ENCODE measurements around the gene MECP2. TPM values are rescaled to one million over a fixed set of nuclear protein-coding genes. Genes with fewer than 3 reads are reported as not detected.
A peak's percentile ranks its signal among the peaks of the same experiment; 100 is the strongest.

Gene MECP2
- total and polyA plus RNA-seq, 12 donors: 16.9 to 67.7 (median 53.2) TPM

DNA sequence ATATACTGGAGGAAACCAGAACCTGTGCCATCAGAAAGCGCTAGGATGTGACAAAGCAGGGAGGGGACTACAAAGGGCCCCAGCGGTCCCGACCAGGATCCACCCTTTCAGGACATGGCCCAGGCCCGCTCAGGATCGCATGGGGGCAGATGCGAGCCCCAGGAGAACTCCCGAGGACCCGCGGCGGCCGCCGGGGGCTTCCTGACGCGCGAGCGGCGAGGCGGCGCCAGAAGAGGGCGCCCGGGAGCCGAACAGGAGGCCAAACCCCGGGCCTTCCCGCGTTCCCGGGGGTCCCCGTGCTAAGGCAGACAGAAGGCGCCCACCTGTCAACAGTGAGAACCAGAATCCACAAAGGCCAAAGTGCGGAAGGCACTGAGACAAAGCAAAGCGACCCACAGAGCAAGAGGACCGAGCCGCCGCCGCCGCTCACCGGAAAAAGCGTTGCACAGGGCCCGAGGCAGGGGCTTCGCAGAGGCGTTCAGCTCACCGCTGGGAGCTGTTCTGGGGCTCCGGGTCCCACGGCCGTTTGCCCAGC lies 39.2 kb upstream of the MECP2 start:
- 3 to 30% (median 16%) methylated on average over 17 to 44 of the region's 44 CpGs for WGBS, 4 donors
- DNase-seq: peak; percentile 45 to 79 (median 74)
- TF ChIP-seq, protein P1, sequence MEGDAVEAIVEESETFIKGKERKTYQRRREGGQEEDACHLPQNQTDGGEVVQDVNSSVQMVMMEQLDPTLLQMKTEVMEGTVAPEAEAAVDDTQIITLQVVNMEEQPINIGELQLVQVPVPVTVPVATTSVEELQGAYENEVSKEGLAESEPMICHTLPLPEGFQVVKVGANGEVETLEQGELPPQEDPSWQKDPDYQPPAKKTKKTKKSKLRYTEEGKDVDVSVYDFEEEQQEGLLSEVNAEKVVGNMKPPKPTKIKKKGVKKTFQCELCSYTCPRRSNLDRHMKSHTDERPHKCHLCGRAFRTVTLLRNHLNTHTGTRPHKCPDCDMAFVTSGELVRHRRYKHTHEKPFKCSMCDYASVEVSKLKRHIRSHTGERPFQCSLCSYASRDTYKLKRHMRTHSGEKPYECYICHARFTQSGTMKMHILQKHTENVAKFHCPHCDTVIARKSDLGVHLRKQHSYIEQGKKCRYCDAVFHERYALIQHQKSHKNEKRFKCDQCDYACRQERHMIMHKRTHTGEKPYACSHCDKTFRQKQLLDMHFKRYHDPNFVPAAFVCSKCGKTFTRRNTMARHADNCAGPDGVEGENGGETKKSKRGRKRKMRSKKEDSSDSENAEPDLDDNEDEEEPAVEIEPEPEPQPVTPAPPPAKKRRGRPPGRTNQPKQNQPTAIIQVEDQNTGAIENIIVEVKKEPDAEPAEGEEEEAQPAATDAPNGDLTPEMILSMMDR (IDR thresholded peaks at IDR 0.05): peak; percentile 49 to 74 (median 62)
- no peak for TF ChIP-seq POLR2A (IDR thresholded peaks at IDR 0.05)
- intact Hi-C loops (cut with DNase I): no loop called here
- Histone ChIP-seq H3K27me3 (no peaks in the 10 kb centered on the region), H3K4me3 (peak overlapping the region in 1 of 4 donors; percentile 41), H3K27ac (peak overlapping the region in 2 of 5 donors; percentile 35 to 36), H3K4me1 (replicated peaks in 1 of 2) (peaks cover 0 to 5% of the 10 kb centered on the region in 2 donors), H3K36me3 (replicated peaks in 1 of 2) (no peaks in the 10 kb centered on the region), H3K9me3 (replicated peaks in 1 of 3) (no peaks in the 10 kb centered on the region)

DNA sequence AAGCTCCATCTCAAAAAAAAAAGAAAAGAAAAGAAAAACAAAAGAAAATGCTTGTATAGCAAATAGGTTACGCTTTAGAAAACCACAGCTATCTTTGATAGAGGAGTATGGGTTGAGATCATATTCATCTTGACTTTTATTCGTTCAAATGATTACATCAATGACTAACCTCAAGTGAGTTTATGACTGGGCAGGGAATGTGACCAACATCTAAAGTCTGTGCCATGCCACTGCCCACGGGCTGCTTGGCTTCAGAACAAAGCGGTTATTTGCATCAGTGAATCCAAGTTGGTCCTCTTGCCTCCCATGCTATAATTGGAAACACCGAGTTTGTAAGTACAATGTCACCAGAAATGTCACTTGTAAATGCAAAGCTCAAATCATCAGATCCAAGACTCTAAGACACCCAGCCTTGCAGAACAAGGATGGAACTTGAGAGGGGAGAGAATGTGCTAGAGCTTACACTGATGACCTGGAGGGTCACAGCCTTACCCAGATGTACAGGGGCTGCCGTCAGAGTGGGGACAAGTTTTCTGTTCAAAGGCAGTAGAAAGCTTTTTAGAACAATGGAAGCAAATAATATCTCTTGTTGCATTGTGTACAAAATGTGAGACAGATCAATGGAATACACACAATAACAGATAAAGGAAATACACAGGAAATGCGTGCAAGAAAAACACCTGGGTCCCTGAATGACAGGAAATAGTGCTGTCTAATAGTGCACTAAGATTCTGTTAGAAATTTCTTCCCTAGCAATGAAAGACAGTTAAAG lies 38.1 kb upstream of the MECP2 start:
- 67 to 77% (median 70%) methylated on average over 6 to 7 of the region's 7 CpGs for WGBS, 4 donors
- Histone ChIP-seq H3K27me3 (no peaks in the 10 kb centered on the region), H3K36me3 (replicated peaks in 1 of 2) (no peaks in the 10 kb centered on the region), H3K27ac (no peak overlapping the region), H3K4me3 (no peak overlapping the region), H3K9me3 (replicated peaks in 1 of 3) (no peaks in the 10 kb centered on the region), H3K4me1 (replicated peaks in 1 of 2) (peaks cover 0 to 5% of the 10 kb centered on the region in 2 donors)
- TF ChIP-seq, protein P1 (IDR thresholded peaks at IDR 0.05): no peak
- no peak for TF ChIP-seq POLR2A (IDR thresholded peaks at IDR 0.05)
- intact Hi-C loops (cut with DNase I): no loop called here
- no peak for DNase-seq

DNA sequence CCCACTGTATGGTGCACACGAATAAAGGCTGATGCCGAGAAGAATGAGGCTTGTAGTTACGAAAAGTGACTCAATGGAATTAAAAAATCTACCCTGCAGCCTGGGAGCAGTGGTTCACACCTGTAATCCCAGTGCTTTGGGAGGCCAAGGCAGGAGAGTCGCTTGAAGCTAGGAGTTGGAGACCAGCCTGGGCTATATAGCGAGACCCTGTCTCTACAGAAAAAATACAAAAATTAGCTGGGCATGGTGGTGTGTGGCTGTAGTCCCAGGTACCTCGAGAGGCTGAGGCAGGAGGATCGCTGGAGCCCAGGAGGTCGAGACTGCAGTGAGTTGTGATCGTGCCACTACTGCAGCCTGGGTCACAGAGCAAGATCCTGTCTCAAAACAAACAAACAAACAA lies 34.8 kb upstream of the MECP2 start:
- Histone ChIP-seq H3K4me1 (replicated peaks in 1 of 2) (peaks cover 0 to 5% of the 10 kb centered on the region in 2 donors), H3K27ac (no peak overlapping the region), H3K36me3 (replicated peaks in 1 of 2) (no peaks in the 10 kb centered on the region), H3K9me3 (replicated peaks in 1 of 3) (no peaks in the 10 kb centered on the region), H3K4me3 (no peak overlapping the region), H3K27me3 (no peaks in the 10 kb centered on the region)
- TF ChIP-seq, protein P1 (IDR thresholded peaks at IDR 0.05): no peak
- no peak for TF ChIP-seq POLR2A (IDR thresholded peaks at IDR 0.05)
- WGBS, 4 donors: 89 to 94% (median 92%) methylated on average over 6 to 9 of the region's 9 CpGs
- intact Hi-C loops (cut with DNase I): no loop called here
- DNase-seq: no peak

DNA sequence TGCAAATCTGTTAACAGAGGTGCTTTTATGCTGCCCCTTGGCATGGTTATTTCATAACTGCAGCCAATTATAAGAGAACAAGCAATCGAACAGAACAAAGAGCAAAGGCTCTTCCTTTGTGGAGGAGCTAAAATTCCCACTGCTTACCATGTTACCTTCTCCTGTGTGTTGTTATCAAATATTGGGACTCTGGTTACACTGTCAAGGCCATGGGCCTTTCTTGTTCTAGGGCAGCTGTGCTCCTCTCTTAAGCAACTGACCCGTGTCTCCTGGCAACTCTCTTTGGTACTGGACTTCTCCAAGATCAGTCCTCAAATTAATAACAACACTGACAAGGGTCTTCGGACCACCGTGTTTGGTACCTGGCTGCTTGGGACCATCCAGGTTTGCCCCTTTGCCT lies 34.4 kb upstream of the MECP2 start:
- no peak overlapping the region for H3K27ac ChIP-seq
- 48 to 75% (median 61%) methylated on average over 4 of the region's 4 CpGs for whole genome bisulfite sequencing, 4 donors
- peak in 1 of 7 donors; percentile 22 for DNase-seq
- no peaks in the 10 kb centered on the region for H3K27me3 ChIP-seq
- intact Hi-C loops (cut with DNase I): no loop called here
- H3K9me3 ChIP-seq (replicated peaks in 1 of 3): no peaks in the 10 kb centered on the region
- H3K4me1 ChIP-seq (replicated peaks in 1 of 2): peaks cover 0 to 5% of the 10 kb centered on the region in 2 donors
- H3K36me3 ChIP-seq (replicated peaks in 1 of 2): no peaks in the 10 kb centered on the region
- TF ChIP-seq, protein P1 (IDR thresholded peaks at IDR 0.05): no peak
- TF ChIP-seq POLR2A (IDR thresholded peaks at IDR 0.05): no peak
- H3K4me3 ChIP-seq: no peak overlapping the region
